GM23338 (cell line): ENCODE data around the gene OR2F2. TPM values are rescaled to one million over a fixed set of nuclear protein-coding genes. Genes with fewer than 3 reads are reported as not detected.

Source experiments
- ATAC-seq: fragments of 200-7000 bp; cut with Tn5 transposase; 3 replicates; pipeline ENCODE4 v1.9.1; 2020
- DNase-seq: peaks from one replicate; pipeline ENCODE4 v3.0.0-alpha.2; 2015; ENCODE audit warnings: low spot score
- H2AFZ ChIP-seq: fragments of 200-600 bp; sonication (generic); 2 replicates; pipeline ENCODE4 v1.8.0; 2016; ENCODE audit warnings: antibody characterized with exemption, mild to moderate bottlenecking, moderate library complexity
- H3F3A ChIP-seq: fragments of 200-600 bp; sonication (generic); replicated peaks from 2 replicates; pipeline ENCODE4 v1.8.0; 2017; ENCODE audit warnings: antibody characterized with exemption, mixed run types, low read depth
- H3K27ac ChIP-seq: fragments of 200-600 bp; sonication (generic); 2 replicates; pipeline ENCODE4 v1.6.1; 2016; ENCODE audit warnings: low read depth
- H3K27me3 ChIP-seq: fragments of 200-600 bp; sonication (generic); 2 replicates; pipeline ENCODE4 v1.8.0; 2016; ENCODE audit warnings: mild to moderate bottlenecking, mixed run types, moderate library complexity; ENCODE audit not compliant: insufficient read depth
- H3K36me3 ChIP-seq: fragments of 200-600 bp; sonication (generic); 2 replicates; pipeline ENCODE4 v1.8.0; 2016; ENCODE audit warnings: mild to moderate bottlenecking; ENCODE audit not compliant: insufficient read depth
- H3K4me1 ChIP-seq: fragments of 200-600 bp; sonication (generic); 2 replicates; pipeline ENCODE4 v1.8.0; 2016; ENCODE audit warnings: mild to moderate bottlenecking, moderate library complexity; ENCODE audit not compliant: insufficient read depth
- H3K4me2 ChIP-seq: fragments of 200-600 bp; sonication (generic); 2 replicates; pipeline ENCODE4 v1.7.1; 2017; ENCODE audit warnings: mixed run types
- H3K4me3 ChIP-seq: fragments of 200-600 bp; sonication (generic); 2 replicates; pipeline ENCODE4 v1.6.1; 2016; ENCODE audit warnings: mixed run types
- H3K79me2 ChIP-seq: fragments of 200-600 bp; sonication (generic); replicated peaks from 2 replicates; pipeline ENCODE4 v1.8.0; 2017; ENCODE audit warnings: mild to moderate bottlenecking; ENCODE audit not compliant: insufficient read depth
- H3K9me2 ChIP-seq: fragments of 200-600 bp; sonication (generic); 2 replicates; pipeline ENCODE4 v1.8.0; 2017; ENCODE audit not compliant: insufficient read depth
- H4K20me1 ChIP-seq: fragments of 200-600 bp; sonication (generic); replicated peaks from 2 replicates; pipeline ENCODE4 v1.8.0; 2017; ENCODE audit warnings: mild to moderate bottlenecking; ENCODE audit not compliant: insufficient read depth
- H3K27ac Mint-ChIP-seq: 2 replicates; pipeline ENCODE4 v1.8.0; 2020; ENCODE audit warnings: inconsistent platforms, mild to moderate bottlenecking, moderate library complexity, mixed read lengths
- H3K27me3 Mint-ChIP-seq: 3 replicates; pipeline ENCODE4 v1.8.0; 2022; ENCODE audit warnings: low read depth, mild to moderate bottlenecking, moderate library complexity, mixed read lengths, inconsistent platforms; ENCODE audit not compliant: insufficient read depth, poor library complexity
- H3K36me3 Mint-ChIP-seq: 3 replicates; pipeline ENCODE4 v1.8.0; 2021; ENCODE audit warnings: low read depth, mild to moderate bottlenecking, inconsistent platforms, moderate library complexity, mixed read lengths
- H3K4me1 Mint-ChIP-seq: 3 replicates; pipeline ENCODE4 v1.8.0; 2020; ENCODE audit warnings: mild to moderate bottlenecking, inconsistent platforms, mixed read lengths
- H3K4me3 Mint-ChIP-seq: 3 replicates; pipeline ENCODE4 v1.8.0; 2021; ENCODE audit warnings: moderate library complexity, mild to moderate bottlenecking, inconsistent platforms, mixed read lengths
- H3K9me3 Mint-ChIP-seq: 3 replicates; pipeline ENCODE4 v1.8.0; 2020; ENCODE audit warnings: moderate library complexity, mild to moderate bottlenecking, inconsistent platforms, mixed read lengths
- CREB1 ChIP-seq: fragments of 250-450 bp; sonication (Bioruptor Pico); IDR thresholded peaks from 2 replicates; pipeline ENCODE4 v1.5.0; 2020; ENCODE audit warnings: low read depth, mild to moderate bottlenecking, moderate library complexity
- CTCF ChIP-seq, 2 experiments: fragments of 200-600 bp in 1 of 2; sonication (generic) in 1 of 2; conservative IDR thresholded peaks; 2 replicates each; pipeline versions ENCODE4 v1.5.1 to v1.6.1; 2016 to 2017; ENCODE audit warnings: antibody characterized with exemption in 2 of 2, low read depth in 2 of 2, mild to moderate bottlenecking in 2 of 2, moderate library complexity in 1 of 2
- EZH2 ChIP-seq: fragments of 200-600 bp; sonication (generic); IDR thresholded peaks from one replicate; pipeline ENCODE4 v1.8.0; 2017; ENCODE audit warnings: antibody characterized with exemption, mild to moderate bottlenecking, low read depth; ENCODE audit not compliant: unreplicated experiment
- EZH2phosphoT487 ChIP-seq: fragments of 200-600 bp; sonication (generic); IDR thresholded peaks from one replicate; pipeline ENCODE4 v1.8.1; 2018; ENCODE audit warnings: antibody characterized with exemption; ENCODE audit not compliant: unreplicated experiment
- JUNB ChIP-seq: IDR thresholded peaks from one replicate; pipeline ENCODE4 v1.6.1; 2016; ENCODE audit warnings: antibody characterized with exemption; ENCODE audit not compliant: unreplicated experiment
- NANOG ChIP-seq: IDR thresholded peaks from 2 replicates; pipeline ENCODE4 v1.6.1; 2016; ENCODE audit warnings: antibody characterized with exemption, borderline replicate concordance
- POLR2AphosphoS5 ChIP-seq: IDR thresholded peaks from 2 replicates; pipeline ENCODE4 v1.6.1; 2016; ENCODE audit warnings: antibody characterized with exemption, low read depth
- REST ChIP-seq: IDR thresholded peaks from one replicate; pipeline ENCODE4 v1.6.1; 2018; ENCODE audit warnings: antibody characterized with exemption; ENCODE audit not compliant: unreplicated experiment
- STAT1 ChIP-seq: IDR thresholded peaks from one replicate; pipeline ENCODE4 v1.6.1; 2016; ENCODE audit warnings: antibody characterized with exemption; ENCODE audit not compliant: unreplicated experiment
- ZNF114 ChIP-seq: fragments of 250-450 bp; sonication (Bioruptor Pico); IDR thresholded peaks from 2 replicates; pipeline ENCODE4 v1.5.0; 2020; ENCODE audit warnings: mild to moderate bottlenecking, moderate library complexity
- ZNF331 ChIP-seq: fragments of 250-450 bp; sonication (Bioruptor Pico); IDR thresholded peaks from 2 replicates; pipeline ENCODE4 v1.5.0; 2020; ENCODE audit warnings: low read depth, mild to moderate bottlenecking, moderate library complexity
- ZNF462 ChIP-seq: fragments of 250-450 bp; sonication (Bioruptor Pico); IDR thresholded peaks from 2 replicates; pipeline ENCODE4 v1.5.0; 2020; ENCODE audit warnings: mild to moderate bottlenecking, moderate library complexity
- polyA plus RNA-seq: library from polyadenylated mRNA; unstranded; fragments of >200 nt; fragmentation: Nextera tagmentation; extraction: Ambion mirVana; gene quantifications from 2 replicates; pipeline ENCODE4 v1.2.1, GENCODE V29; 2016
- total RNA-seq: library from RNA; depleted of rRNA; stranded (reverse); fragments of >200 nt; shearing (Covaris generic); gene quantifications from 2 replicates; pipeline ENCODE4 v1.2.3, GENCODE V29; 2014
- TF ChIP-seq, protein P1 (sequence below): IDR thresholded peaks from 2 replicates; pipeline ENCODE4 v1.6.1; 2016; ENCODE audit warnings: antibody characterized with exemption

The OR2F2 gene
- total and polyA plus RNA-seq, 2 experiments from 2014 or later: not detected

GRCh38 chr7:143973870-143974416 lies 38.9 kb downstream of the OR2F2 start:
- no peaks in the 10 kb centered on the region for H3K79me2 ChIP-seq
- ATAC-seq: no peak
- Mint-ChIP-seq H3K27me3 (no peaks in the 10 kb centered on the region), H3K4me1 (no peaks in the 10 kb centered on the region), H3K9me3 (peaks cover 6% of the 10 kb centered on the region; the same call in 2 of the 3 replicates), H3K27ac (no peak overlapping the region), H3K36me3 (no peaks in the 10 kb centered on the region), H3K4me3 (no peak overlapping the region)
- H3K27me3 ChIP-seq: no peaks in the 10 kb centered on the region
- no peak overlapping the region for H3K27ac ChIP-seq
- no peaks in the 10 kb centered on the region for H3K36me3 ChIP-seq
- H4K20me1 ChIP-seq: no peaks in the 10 kb centered on the region
- TF ChIP-seq EZH2phosphoT487 (no peak), JUNB (no peak), CTCF (conservative IDR thresholded peaks at IDR 0.05; ENCODE audit: low read depth in 2 of 2) (no peak), POLR2AphosphoS5 (no peak), ZNF114 (no peak), REST (no peak), ZNF331 (CRISPR knock-in tag) (no peak), STAT1 (no peak), EZH2 (no peak), CREB1 (CRISPR knock-in tag) (no peak), ZNF462 (CRISPR knock-in tag) (no peak), NANOG (no peak)
- TF ChIP-seq, protein P1, sequence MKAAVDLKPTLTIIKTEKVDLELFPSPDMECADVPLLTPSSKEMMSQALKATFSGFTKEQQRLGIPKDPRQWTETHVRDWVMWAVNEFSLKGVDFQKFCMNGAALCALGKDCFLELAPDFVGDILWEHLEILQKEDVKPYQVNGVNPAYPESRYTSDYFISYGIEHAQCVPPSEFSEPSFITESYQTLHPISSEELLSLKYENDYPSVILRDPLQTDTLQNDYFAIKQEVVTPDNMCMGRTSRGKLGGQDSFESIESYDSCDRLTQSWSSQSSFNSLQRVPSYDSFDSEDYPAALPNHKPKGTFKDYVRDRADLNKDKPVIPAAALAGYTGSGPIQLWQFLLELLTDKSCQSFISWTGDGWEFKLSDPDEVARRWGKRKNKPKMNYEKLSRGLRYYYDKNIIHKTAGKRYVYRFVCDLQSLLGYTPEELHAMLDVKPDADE: no peak
- DNase-seq: no peak
- H3F3A ChIP-seq: no peaks in the 10 kb centered on the region
- H3K9me2 ChIP-seq: peaks cover 3% of the 10 kb centered on the region; the same call in 1 of the 2 replicates
- no peak overlapping the region for H3K4me3 ChIP-seq
- no peaks in the 10 kb centered on the region for H3K4me1 ChIP-seq
- no peak overlapping the region for H3K4me2 ChIP-seq
- peak overlapping the region; percentile 11; the same call in 1 of the 2 replicates for H2AFZ ChIP-seq
